H1 (cell line): ENCODE results near the gene HTR5A. TPM values are rescaled to one million over a fixed set of nuclear protein-coding genes. Genes with fewer than 3 reads are reported as not detected.
A peak's percentile ranks its signal among the peaks of the same experiment; 100 is the strongest.

ENCODE experiments used
- CTCF ChIA-PET: fragments of 300-600 bp; sonication (Branson Sonifier 250); formaldehyde crosslinking; loops from one replicate; lab custom pipeline; 2021; ENCODE audit not compliant: partially characterized antibody; lab: Charles Lee
- POLR2A ChIA-PET: fragments of 300-600 bp; sonication (Branson Sonifier 250); formaldehyde crosslinking; loops from one replicate; lab custom pipeline; 2021; ENCODE audit warnings: inconsistent platforms; ENCODE audit not compliant: partially characterized antibody; lab: Charles Lee
- DNase-seq, 2 experiments: peaks; one replicate each; pipeline versions ENCODE4 v3.0.0 to v3.0.0-alpha.2; 2010 to 2022; ENCODE audit warnings: low spot score in 2 of 2, low read depth in 1 of 2, mixed read lengths in 1 of 2
- FAIRE-seq: peaks from 2 replicates; lab custom pipeline; 2011; peaks lifted over from hg19 to GRCh38; lab: Jason Lieb, UNC
- H2AFZ ChIP-seq: 2 replicates; pipeline ENCODE4 v1.8.1; 2012; ENCODE audit warnings: low read length, inconsistent platforms
- H2AK5ac ChIP-seq: 2 replicates; pipeline ENCODE4 v1.6.1; 2013; ENCODE audit warnings: low read depth, low read length
- H2BK120ac ChIP-seq: replicated peaks from 2 replicates; pipeline ENCODE3; 2013; ENCODE audit warnings: low read depth, low read length, inconsistent platforms
- H2BK12ac ChIP-seq: 2 replicates; pipeline ENCODE4 v1.6.1; 2013; ENCODE audit warnings: low read depth, low read length
- H2BK15ac ChIP-seq: 2 replicates; pipeline ENCODE4 v1.6.1; 2013; ENCODE audit warnings: low read length
- H2BK20ac ChIP-seq: 2 replicates; pipeline ENCODE4 v1.6.1; 2013; ENCODE audit warnings: low read length
- H2BK5ac ChIP-seq: 2 replicates; pipeline ENCODE4 v1.6.1; 2013; ENCODE audit warnings: low read depth, low read length
- H3K14ac ChIP-seq: 2 replicates; pipeline ENCODE4 v1.6.1; 2013; ENCODE audit warnings: inconsistent platforms; ENCODE audit not compliant: insufficient read length
- H3K18ac ChIP-seq: 2 replicates; pipeline ENCODE4 v1.6.1; 2013; ENCODE audit warnings: low read length; ENCODE audit errors: extremely low read depth
- H3K23ac ChIP-seq: 2 replicates; pipeline ENCODE4 v1.6.1; 2013; ENCODE audit warnings: inconsistent platforms; ENCODE audit not compliant: insufficient read length
- H3K23me2 ChIP-seq: 2 replicates; pipeline ENCODE4 v1.6.1; 2013; ENCODE audit warnings: low read depth, low read length
- H3K27ac ChIP-seq: 2 replicates; pipeline ENCODE4 v1.6.1; 2011; ENCODE audit warnings: low read depth, low read length, inconsistent platforms
- H3K27me3 ChIP-seq, 4 experiments: replicated peaks in 1 of 4; 1 replicate in 1 of 4; 2 replicates in 3 of 4; pipeline versions ENCODE4 v1.6.1 to v1.8.1; 2011 to 2013; ENCODE audit warnings: low read length in 3 of 4, mild to moderate bottlenecking in 3 of 4, inconsistent platforms in 2 of 4, mixed read lengths in 2 of 4, moderate library complexity in 1 of 4; ENCODE audit not compliant: control insufficient read depth in 3 of 4, insufficient read depth in 3 of 4; ENCODE audit errors: extremely low read depth in 1 of 4
- H3K36me3 ChIP-seq, 4 experiments: 2 replicates each; pipeline versions ENCODE4 v1.6.1 to v1.8.1; 2011 to 2013; ENCODE audit warnings: mild to moderate bottlenecking in 4 of 4, low read length in 3 of 4, moderate library complexity in 2 of 4, control low read depth in 1 of 4, inconsistent platforms in 1 of 4; ENCODE audit not compliant: insufficient read depth in 4 of 4, control insufficient read depth in 2 of 4
- H3K4ac ChIP-seq: replicated peaks from 2 replicates; pipeline ENCODE3; 2013; ENCODE audit warnings: low read length, low read depth, mixed read lengths, inconsistent platforms; ENCODE audit not compliant: insufficient read length
- H3K4me1 ChIP-seq, 4 experiments: replicated peaks in 1 of 4; 1 replicate in 1 of 4; 2 replicates in 3 of 4; pipeline versions ENCODE4 v1.6.1 to v1.8.1; 2011 to 2013; ENCODE audit warnings: low read length in 3 of 4, inconsistent platforms in 2 of 4, mixed read lengths in 1 of 4; ENCODE audit not compliant: insufficient read depth in 4 of 4, control insufficient read depth in 3 of 4
- H3K4me2 ChIP-seq, 2 experiments: 2 replicates each; pipeline versions ENCODE4 v1.6.1 to v1.8.1; 2011 to 2013; ENCODE audit warnings: low read depth in 2 of 2, low read length in 2 of 2, control low read depth in 1 of 2, inconsistent platforms in 1 of 2, mild to moderate bottlenecking in 1 of 2; ENCODE audit not compliant: insufficient read depth in 1 of 2
- H3K4me3 ChIP-seq, 4 experiments: fragments of 200-600, 300-600 bp in 1 of 4; sonication (generic), shearing (Covaris generic), sonication (Bioruptor Twin) in 1 of 4; 2 replicates each; pipeline versions ENCODE4 v1.5.1 to v1.8.1; 2011 to 2016; ENCODE audit warnings: low read length in 4 of 4, low read depth in 3 of 4, control low read depth in 2 of 4, inconsistent platforms in 2 of 4, mild to moderate bottlenecking in 2 of 4, mixed read lengths in 1 of 4, moderate library complexity in 1 of 4; ENCODE audit not compliant: insufficient read depth in 2 of 4; ENCODE audit errors: extremely low read depth in 1 of 4
- H3K56ac ChIP-seq: replicated peaks from 2 replicates; pipeline ENCODE3; 2013; ENCODE audit warnings: low read depth, mild to moderate bottlenecking, mixed read lengths, low read length, inconsistent platforms; ENCODE audit not compliant: insufficient read length
- H3K79me1 ChIP-seq: 2 replicates; pipeline ENCODE4 v1.6.1; 2013; ENCODE audit warnings: low read depth, low read length, control low read depth
- H3K79me2 ChIP-seq, 2 experiments: 2 replicates each; pipeline versions ENCODE4 v1.6.1 to v1.8.1; 2012 to 2013; ENCODE audit warnings: low read length in 2 of 2, mild to moderate bottlenecking in 2 of 2, inconsistent platforms in 1 of 2; ENCODE audit not compliant: insufficient read depth in 2 of 2, control insufficient read depth in 1 of 2
- H3K9ac ChIP-seq, 4 experiments: replicated peaks in 1 of 4; 1 replicate in 1 of 4; 2 replicates in 3 of 4; pipeline versions ENCODE4 v1.6.1 to v1.8.1; 2011 to 2013; ENCODE audit warnings: low read depth in 3 of 4, low read length in 3 of 4, control low read depth in 2 of 4, mild to moderate bottlenecking in 2 of 4, moderate library complexity in 2 of 4, inconsistent platforms in 1 of 4; ENCODE audit errors: extremely low read depth in 1 of 4
- H3K9me3 ChIP-seq, 2 experiments: 2 replicates each; pipeline versions ENCODE4 v1.6.1 to v1.8.1; 2012 to 2013; ENCODE audit warnings: mild to moderate bottlenecking in 2 of 2, moderate library complexity in 2 of 2, control low read depth in 1 of 2, inconsistent platforms in 1 of 2, low read depth in 1 of 2, low read length in 1 of 2, mixed read lengths in 1 of 2; ENCODE audit not compliant: insufficient read depth in 2 of 2
- H4K20me1 ChIP-seq, 2 experiments: replicated peaks in 1 of 2; 2 replicates each; pipeline versions ENCODE3 to v1.8.1; 2011 to 2013; ENCODE audit warnings: inconsistent platforms in 2 of 2, low read length in 2 of 2, mild to moderate bottlenecking in 1 of 2; ENCODE audit not compliant: insufficient read depth in 2 of 2, control insufficient read depth in 1 of 2
- H4K5ac ChIP-seq: 2 replicates; pipeline ENCODE4 v1.6.1; 2013; ENCODE audit warnings: low read length, low read depth, mixed read lengths, inconsistent platforms; ENCODE audit not compliant: insufficient read length
- H4K8ac ChIP-seq: 2 replicates; pipeline ENCODE4 v1.8.0; 2013; ENCODE audit warnings: mild to moderate bottlenecking, moderate library complexity, low read length, inconsistent platforms; ENCODE audit not compliant: insufficient read depth; ENCODE audit errors: extremely low read depth
- H4K91ac ChIP-seq: replicated peaks from 2 replicates; pipeline ENCODE3; 2013; ENCODE audit warnings: low read length, mixed read lengths, inconsistent platforms; ENCODE audit not compliant: insufficient read length
- CHD1 ChIP-seq: IDR thresholded peaks from 2 replicates; pipeline ENCODE4 v1.6.1; 2012; ENCODE audit warnings: low read depth, low read length, improper control_type of control experiment
- EZH2 ChIP-seq: fragments of 200-600 bp; sonication (generic); IDR thresholded peaks from 2 replicates; pipeline ENCODE4 v1.7.1; 2012; ENCODE audit warnings: low read depth, mild to moderate bottlenecking, moderate library complexity, low read length, inconsistent platforms; ENCODE audit not compliant: severe bottlenecking
- whole genome bisulfite sequencing, 2 experiments: shearing (Covaris generic) in 1 of 2; methylation state at CpG; one replicate each; pipeline versions ENCODE4 v1.1.6 to v1.1.7; 2013 to 2015; ENCODE audit warnings: low lambda C conversion rate in 2 of 2, mixed read lengths in 2 of 2, inconsistent platforms in 1 of 2, low coverage in 1 of 2, missing lambda C conversion rate in 1 of 2; ENCODE audit not compliant: insufficient replicate concordance in 2 of 2, insufficient coverage in 1 of 2, insufficient read length in 1 of 2; ENCODE audit errors: extremely low coverage in 1 of 2, missing lambda C conversion rate in 1 of 2; 5-methylcytosine and 5-hydroxymethylcytosine counted together
- polyA plus RNA-seq, 7 experiments: library from polyadenylated mRNA; depleted of rRNA in 3 of 7; stranded (reverse) in 5 of 7; unstranded in 2 of 7; fragments of >200 nt in 5 of 7; fragments of 200-250 nt in 2 of 7; gene quantifications; 1 replicate in 5 of 7; 2 replicates in 1 of 7; 4 replicates in 1 of 7; pipeline versions ENCODE4 v1.2.1 to v1.2.3, GENCODE V29; 2011 to 2013; ENCODE audit warnings: missing spikeins in 2 of 7, mixed read lengths in 2 of 7
- total RNA-seq: library from RNA; stranded (reverse); fragmentation: NEBNext Ultra II Directional; extraction: Animal tissue kit (Norgen Biotek cat#: 25700); gene quantifications from 2 replicates; pipeline ENCODE4 v1.2.1, GENCODE V29; 2021

The HTR5A gene
- total and polyA plus RNA-seq, 2 of the 8 experiments (the other 6 are each of a cell fraction or from before 2014, with no cell fraction given), result 0.02 TPM; not detected in 1

DNA sequence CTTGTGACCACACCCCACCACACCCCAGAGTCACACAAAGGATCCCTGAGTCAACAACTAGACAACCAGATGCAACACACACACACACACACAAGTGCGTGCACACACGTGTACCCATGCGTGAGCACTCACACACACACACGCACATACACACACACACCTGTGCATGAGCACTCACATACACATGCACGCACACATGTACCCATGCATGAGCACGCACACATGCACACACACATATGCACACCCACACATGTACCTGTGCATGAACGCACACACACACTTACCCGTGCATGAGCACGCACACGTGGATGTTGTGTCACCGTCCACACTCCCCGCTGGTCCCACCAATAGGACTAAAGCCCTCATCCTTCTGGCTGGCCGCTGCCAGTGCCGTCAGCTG is 60.4 kb downstream of the HTR5A start:
- TF ChIP-seq CHD1 (no peak), EZH2 (no peak)
- Histone ChIP-seq H3K4me1 (no peaks in the 10 kb centered on the region), H4K20me1 (peaks cover 0 to 2% of the 10 kb centered on the region in 2 experiments), H3K23ac (no peak overlapping the region), H3K4ac (peak overlapping the region; percentile 60), H2AK5ac (no peak overlapping the region), H3K79me2 (no peaks in the 10 kb centered on the region), H4K8ac (no peak overlapping the region), H3K27me3 (no peaks in the 10 kb centered on the region; a peak in 1 of 7 replicates), H2AFZ (no peak overlapping the region), H3K79me1 (no peaks in the 10 kb centered on the region), H4K5ac (no peak overlapping the region), H3K14ac (no peak overlapping the region), H3K23me2 (no peaks in the 10 kb centered on the region), H3K18ac (no peak overlapping the region), H2BK20ac (no peak overlapping the region), H2BK5ac (0 out of 2 replicates have a peak overlapping the region, but pooled peaks have one; percentile 56), H3K4me2 (no peak overlapping the region), H2BK15ac (peak overlapping the region; percentile 2; the same call in 1 of the 2 replicates), H3K56ac (no peak overlapping the region), H4K91ac (no peak overlapping the region), H2BK12ac (peak overlapping the region; percentile 85; the same call in 1 of the 2 replicates), H3K27ac (no peak overlapping the region), H3K9ac (no peak overlapping the region), H3K36me3 (no peaks in the 10 kb centered on the region), H3K4me3 (no peak overlapping the region), H3K9me3 (no peaks in the 10 kb centered on the region), H2BK120ac (no peak overlapping the region)
- ChIA-PET POLR2A (no interaction called here), CTCF (no interaction called here)
- FAIRE-seq (no peak), DNase-seq (no peak)
- 92% methylated on average over 12 of the region's 14 CpGs; no CpG with 5 or more reads in 1 of the 2 experiments for WGBS, 2 experiments
